Measurements from ENCODE around the gene SUPT3H. TPM values are rescaled to one million over a fixed set of nuclear protein-coding genes. Genes with fewer than 3 reads are reported as not detected.
A peak's percentile ranks its signal among the peaks of the same experiment; 100 is the strongest.

SUPT3H gene
- total RNA-seq, 1 donor: 7.1 TPM

DNA sequence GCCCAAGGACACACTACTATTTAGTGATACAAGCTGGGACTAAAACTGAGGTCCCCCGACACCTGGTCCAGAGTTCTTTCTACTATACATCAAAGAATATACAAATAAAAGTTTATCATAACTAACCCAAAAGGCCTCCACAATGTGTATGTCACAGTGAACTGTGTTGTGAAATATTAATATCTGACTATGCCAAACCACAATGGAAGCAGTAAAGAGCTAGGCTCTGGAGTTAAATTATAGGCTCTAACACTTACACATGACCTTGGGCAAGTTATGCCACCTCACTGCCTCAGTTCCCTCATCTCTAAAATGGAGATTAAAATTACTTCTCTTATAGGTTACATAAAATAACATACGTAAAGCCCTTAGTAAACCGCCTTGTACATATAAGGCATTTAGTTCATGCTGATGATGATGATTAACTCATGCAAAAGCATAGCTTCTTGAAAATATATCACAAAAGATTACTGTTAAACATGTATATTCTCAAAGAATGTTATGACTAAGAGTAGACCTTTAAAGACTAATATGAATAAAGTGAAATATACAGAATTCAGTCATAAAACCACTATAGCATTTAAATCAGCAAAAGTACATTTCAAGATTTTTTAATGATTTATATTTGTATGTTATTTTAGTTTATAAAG is 5.7 kb downstream of the SUPT3H start:
- Histone ChIP-seq H3K27me3 (ENCODE audit: insufficient read depth, low read length) (no peaks in the 10 kb centered on the region), H3K4me1 (ENCODE audit: insufficient read depth, low read length) (no peaks in the 10 kb centered on the region), H3K4me3 (ENCODE audit: low read length) (no peak overlapping the region), H3K9me3 (ENCODE audit: low read depth, low read length) (no peaks in the 10 kb centered on the region)

DNA sequence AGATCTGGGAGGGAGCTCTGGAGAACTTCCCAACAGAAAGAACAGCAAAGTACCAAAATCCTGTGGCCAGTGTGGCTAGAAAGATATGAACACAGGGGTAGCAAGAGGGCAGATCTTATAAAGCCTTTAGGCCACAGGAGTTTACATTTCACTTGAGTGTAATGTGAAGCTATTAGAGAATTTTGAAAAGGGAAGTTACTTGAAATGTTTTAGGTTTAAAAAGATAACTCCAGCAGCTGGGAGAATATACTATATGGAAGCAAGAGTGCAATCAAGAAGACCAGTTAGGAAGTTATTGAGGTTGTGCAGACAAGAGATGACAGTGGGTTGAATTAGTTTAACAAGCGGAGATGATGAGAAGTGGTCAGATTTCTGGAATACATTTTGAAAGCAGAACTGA is 7.9 kb downstream of the SUPT3H start:
- Histone ChIP-seq H3K4me1 (ENCODE audit: insufficient read depth, low read length) (no peaks in the 10 kb centered on the region), H3K4me3 (ENCODE audit: low read length) (no peak overlapping the region), H3K27me3 (ENCODE audit: insufficient read depth, low read length) (no peaks in the 10 kb centered on the region), H3K9me3 (ENCODE audit: low read depth, low read length) (no peaks in the 10 kb centered on the region)

DNA sequence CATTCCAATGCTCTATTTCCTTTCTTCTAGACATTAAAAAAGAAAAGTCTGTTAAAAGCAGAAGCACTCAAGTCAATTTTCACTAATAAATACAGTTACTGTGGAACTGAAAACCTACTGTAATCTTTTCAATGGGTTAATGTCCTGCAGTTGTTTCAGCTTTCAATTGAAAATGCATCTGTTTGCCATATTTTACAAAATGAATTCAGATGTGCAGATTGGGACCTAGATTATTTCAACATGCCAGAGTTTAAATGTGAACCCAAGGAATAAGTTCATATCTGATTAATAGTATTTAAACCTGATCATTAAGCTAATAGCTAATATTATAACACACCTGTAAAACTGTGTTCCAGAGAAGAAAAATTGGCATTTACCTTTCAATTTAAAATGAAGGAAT is 9.7 kb downstream of the SUPT3H start:
- Histone ChIP-seq H3K9me3 (ENCODE audit: low read depth, low read length) (no peaks in the 10 kb centered on the region), H3K27me3 (ENCODE audit: insufficient read depth, low read length) (no peaks in the 10 kb centered on the region), H3K4me1 (ENCODE audit: insufficient read depth, low read length) (no peaks in the 10 kb centered on the region), H3K4me3 (ENCODE audit: low read length) (no peak overlapping the region)

DNA sequence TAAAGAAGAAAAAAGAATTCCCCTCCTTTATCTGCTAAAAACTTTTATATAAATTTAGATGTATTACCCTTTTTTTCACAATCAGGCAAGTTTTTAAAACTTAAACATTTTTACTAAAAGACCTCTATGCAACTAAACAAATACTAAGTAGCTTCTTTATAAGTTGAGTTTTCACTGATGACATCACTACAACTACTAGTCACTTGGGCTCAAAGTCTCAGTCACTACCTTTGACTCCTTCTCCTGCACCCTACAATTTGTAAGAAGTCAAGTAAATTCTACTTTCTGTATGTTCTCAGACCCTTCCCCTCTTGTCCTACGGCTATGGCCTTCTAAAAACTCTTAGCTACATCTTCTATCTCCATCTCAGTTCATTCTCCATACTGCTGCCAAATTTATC is 11.2 kb downstream of the SUPT3H start:
- H3K9me3 ChIP-seq (ENCODE audit: low read depth, low read length): no peaks in the 10 kb centered on the region
- no peaks in the 10 kb centered on the region for H3K27me3 ChIP-seq (ENCODE audit: insufficient read depth, low read length)
- no peak overlapping the region for H3K4me3 ChIP-seq (ENCODE audit: low read length)
- H3K4me1 ChIP-seq (ENCODE audit: insufficient read depth, low read length): no peaks in the 10 kb centered on the region

DNA sequence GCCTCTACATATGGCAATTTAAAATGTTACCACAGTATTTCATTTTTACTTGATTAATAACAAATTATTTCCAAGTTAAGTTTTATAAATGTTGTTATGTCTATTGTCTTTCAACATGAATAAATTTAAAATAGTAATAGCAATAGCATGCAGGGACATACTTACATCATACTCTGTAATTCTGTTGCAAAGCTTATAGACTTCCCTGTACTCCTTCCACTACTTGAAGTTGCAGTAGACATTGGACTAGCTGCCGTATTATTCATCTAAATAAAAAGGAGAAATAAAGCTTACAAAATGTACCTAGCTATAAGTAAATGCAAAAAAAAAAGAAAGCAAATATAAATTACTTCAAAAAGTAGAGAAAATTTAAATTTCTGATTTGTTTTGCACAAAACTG is 12.7 kb downstream of the SUPT3H start:
- Histone ChIP-seq H3K4me3 (ENCODE audit: low read length) (no peak overlapping the region), H3K27me3 (ENCODE audit: insufficient read depth, low read length) (no peaks in the 10 kb centered on the region), H3K4me1 (ENCODE audit: insufficient read depth, low read length) (no peaks in the 10 kb centered on the region), H3K9me3 (ENCODE audit: low read depth, low read length) (no peaks in the 10 kb centered on the region)

DNA sequence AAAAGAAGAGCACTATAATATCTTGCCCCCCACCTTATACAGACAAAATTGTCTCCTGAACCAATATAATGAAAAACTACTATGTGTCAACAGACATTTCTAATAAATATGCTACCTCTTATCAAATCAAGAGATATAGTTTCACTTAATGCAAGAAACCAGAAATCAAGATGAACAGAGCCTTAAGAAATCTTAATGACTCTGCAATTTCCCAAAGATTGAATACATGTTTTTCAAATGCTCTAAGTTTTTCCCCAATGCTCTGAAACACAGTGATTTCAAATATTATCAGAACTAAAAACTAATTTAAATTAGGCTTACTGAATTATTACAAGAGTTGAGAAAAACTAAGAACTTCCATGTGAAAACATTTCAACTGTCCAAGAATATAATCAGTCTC is 13.3 kb downstream of the SUPT3H start:
- Histone ChIP-seq H3K4me3 (ENCODE audit: low read length) (no peak overlapping the region), H3K27me3 (ENCODE audit: insufficient read depth, low read length) (no peaks in the 10 kb centered on the region), H3K9me3 (ENCODE audit: low read depth, low read length) (no peaks in the 10 kb centered on the region), H3K4me1 (ENCODE audit: insufficient read depth, low read length) (no peaks in the 10 kb centered on the region)

DNA sequence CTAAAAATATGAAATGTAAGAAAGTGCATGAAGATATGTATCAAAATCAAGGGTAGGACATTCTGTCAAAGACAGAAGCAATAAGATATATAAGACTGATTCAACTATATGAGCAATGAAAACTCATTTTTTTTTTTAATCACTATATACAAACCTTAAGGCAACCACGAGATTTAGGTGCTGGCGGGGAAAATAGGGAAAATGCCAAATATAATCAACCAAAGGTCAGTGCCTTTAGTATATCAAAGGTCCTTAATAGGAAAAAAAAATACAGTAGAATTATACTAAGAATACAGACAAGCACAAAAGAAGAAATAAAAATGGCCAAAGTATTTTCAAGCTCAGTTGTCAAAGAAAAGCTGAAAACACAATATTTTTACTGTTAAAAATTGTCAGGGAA is 24.1 kb downstream of the SUPT3H start:
- Histone ChIP-seq H3K4me1 (ENCODE audit: insufficient read depth, low read length) (no peaks in the 10 kb centered on the region), H3K9me3 (ENCODE audit: low read depth, low read length) (no peaks in the 10 kb centered on the region), H3K4me3 (ENCODE audit: low read length) (no peak overlapping the region), H3K27me3 (ENCODE audit: insufficient read depth, low read length) (no peaks in the 10 kb centered on the region)

DNA sequence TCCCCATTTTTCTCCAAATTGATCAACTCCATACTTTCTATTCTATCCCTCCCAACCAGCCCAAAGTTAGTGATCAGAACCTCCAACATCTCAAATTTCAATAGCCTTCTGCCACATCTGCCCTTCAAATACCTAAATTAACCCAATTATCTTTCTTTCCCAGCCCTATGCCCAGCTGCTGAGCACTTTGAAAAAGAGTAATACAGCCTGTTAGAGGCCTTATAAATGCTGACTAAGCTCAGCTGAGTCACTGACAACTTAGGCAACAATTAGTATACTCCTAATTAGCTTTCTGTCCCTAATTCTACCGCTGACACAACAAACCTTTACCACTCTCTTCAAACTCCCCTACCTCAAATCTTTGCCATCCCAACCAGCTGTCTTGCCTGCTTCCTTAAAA is 26.1 kb downstream of the SUPT3H start:
- no peak overlapping the region for H3K4me3 ChIP-seq (ENCODE audit: low read length)
- no peaks in the 10 kb centered on the region for H3K27me3 ChIP-seq (ENCODE audit: insufficient read depth, low read length)
- H3K4me1 ChIP-seq (ENCODE audit: insufficient read depth, low read length): no peaks in the 10 kb centered on the region

DNA sequence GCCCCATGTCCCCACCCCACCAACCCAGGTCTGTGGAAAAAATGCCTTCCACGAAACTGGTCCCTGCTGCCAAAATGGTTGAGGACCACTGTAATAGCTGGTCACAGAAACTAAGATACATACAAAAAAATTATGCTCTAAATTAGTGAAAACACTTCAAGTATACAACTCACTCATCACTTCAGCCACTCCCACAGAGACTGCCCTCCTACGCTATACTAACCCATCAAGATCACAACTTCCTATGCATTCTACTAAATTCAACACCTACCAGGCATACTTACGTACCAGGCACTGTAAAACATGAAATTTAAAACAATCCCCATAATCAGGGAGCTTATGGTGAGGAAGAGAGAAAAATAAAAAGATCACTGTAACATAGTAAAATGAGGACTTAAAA is 26.7 kb downstream of the SUPT3H start:
- Histone ChIP-seq H3K9me3 (ENCODE audit: low read depth, low read length) (no peaks in the 10 kb centered on the region), H3K4me1 (ENCODE audit: insufficient read depth, low read length) (no peaks in the 10 kb centered on the region), H3K4me3 (ENCODE audit: low read length) (no peak overlapping the region), H3K27me3 (ENCODE audit: insufficient read depth, low read length) (no peaks in the 10 kb centered on the region)

More for the DNA sequence above, 26.1 kb downstream of the SUPT3H start:
- H3K9me3 ChIP-seq (ENCODE audit: low read depth, low read length): no peaks in the 10 kb centered on the region

DNA sequence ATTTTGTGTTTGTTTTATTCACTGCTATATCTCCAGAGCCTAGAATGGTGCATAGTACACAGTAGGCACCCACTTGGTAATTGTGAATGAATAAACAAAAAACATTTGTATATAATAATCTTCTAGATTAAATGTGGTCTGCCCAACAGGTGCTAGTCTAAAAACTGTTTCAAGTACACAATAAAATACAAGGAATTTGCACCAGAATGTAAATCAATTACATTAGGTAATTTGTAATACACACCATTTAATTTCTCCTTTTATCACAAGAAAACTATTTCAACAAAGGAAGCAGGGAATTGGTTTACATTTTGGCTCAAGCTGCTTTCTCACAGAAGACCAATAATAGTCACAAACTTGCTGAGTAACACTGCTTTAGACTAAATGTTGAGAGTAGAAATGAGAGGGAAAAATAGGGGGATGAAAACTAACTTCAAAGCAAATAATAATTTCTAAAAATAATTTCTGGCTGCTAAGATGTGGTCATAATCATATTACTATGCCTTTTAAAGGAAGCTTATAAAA is 27.5 kb downstream of the SUPT3H start:
- no peaks in the 10 kb centered on the region for H3K27me3 ChIP-seq (ENCODE audit: insufficient read depth, low read length)
- H3K4me3 ChIP-seq (ENCODE audit: low read length): no peak overlapping the region
- no peaks in the 10 kb centered on the region for H3K9me3 ChIP-seq (ENCODE audit: low read depth, low read length)
- no peaks in the 10 kb centered on the region for H3K4me1 ChIP-seq (ENCODE audit: insufficient read depth, low read length)

DNA sequence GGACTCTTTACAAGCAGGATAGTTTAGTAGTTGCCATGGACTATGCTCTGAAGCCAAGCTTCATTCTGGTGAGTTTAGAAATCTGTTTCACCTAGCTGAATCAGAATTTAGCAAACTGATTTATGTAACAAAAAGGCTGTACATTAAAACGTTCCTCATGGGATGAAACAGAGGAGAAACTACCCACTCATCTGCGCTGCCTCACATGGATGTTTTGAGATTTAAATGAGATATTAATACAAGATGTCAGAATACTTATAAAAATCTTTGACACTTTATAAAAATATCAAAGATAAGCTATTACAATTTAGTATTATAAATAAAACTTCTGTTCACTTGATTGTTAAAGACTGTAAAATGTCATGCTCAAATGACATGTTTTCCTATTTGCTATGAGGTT is 32.8 kb downstream of the SUPT3H start:
- no peak overlapping the region for H3K4me3 ChIP-seq (ENCODE audit: low read length)
- no peaks in the 10 kb centered on the region for H3K27me3 ChIP-seq (ENCODE audit: insufficient read depth, low read length)
- H3K9me3 ChIP-seq (ENCODE audit: low read depth, low read length): no peaks in the 10 kb centered on the region
- H3K4me1 ChIP-seq (ENCODE audit: insufficient read depth, low read length): no peaks in the 10 kb centered on the region

DNA sequence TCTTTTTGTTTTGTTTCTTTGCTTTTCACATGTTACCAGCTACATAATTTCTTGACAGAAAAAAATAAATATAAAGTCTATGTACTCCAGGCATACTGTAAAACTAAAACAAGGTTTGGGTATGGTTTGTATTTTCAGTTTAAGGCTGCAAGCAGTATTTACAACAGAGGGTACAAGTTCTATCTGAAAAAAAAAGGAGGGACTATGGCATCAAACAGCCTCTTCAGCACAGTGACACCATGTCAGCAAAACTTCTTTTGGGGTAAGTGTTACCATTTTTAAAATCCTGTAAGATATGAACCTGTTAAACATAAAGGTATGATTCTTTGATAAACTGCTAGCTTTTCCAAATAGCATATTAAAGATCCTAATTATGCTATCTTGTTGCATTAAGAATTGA is 49.2 kb downstream of the SUPT3H start:
- Histone ChIP-seq H3K27me3 (ENCODE audit: insufficient read depth, low read length) (no peaks in the 10 kb centered on the region), H3K4me3 (ENCODE audit: low read length) (peak overlapping the region; percentile 18), H3K4me1 (ENCODE audit: insufficient read depth, low read length) (peaks cover 6% of the 10 kb centered on the region), H3K9me3 (ENCODE audit: low read depth, low read length) (no peaks in the 10 kb centered on the region)

DNA sequence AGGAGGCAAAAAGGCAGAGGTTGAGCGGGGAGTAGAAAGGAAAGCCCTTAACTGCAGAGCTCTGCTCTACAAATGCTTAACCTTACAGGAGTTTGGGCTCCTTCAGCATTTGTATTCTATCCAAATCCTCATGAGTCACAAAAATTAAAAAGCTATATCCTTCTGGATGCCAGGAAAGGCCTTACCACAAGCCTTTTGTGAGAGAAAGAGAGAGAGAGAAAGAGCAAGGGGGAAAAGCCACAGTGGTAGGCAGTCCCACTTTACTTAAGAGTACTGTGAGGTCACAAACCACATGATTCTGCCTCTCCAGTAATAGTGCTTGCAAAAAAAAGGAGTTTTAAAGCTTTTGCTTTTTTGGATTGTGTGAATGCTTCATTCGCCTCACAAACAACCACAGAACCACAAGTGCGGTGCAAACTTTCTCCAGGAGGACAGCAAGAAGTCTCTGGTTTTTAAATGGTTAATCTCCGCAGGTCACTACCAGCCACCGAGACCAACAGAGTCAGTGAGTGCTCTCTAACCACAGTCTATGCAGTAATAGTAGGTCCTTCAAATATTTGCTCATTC is 49.7 kb downstream of the SUPT3H start, which contains the start of gene RUNX2:
RUNX2 (plus strand) TSS at position 375 of the 567 bp plus-strand sequence. CDS start 397 bp downstream, outside the sequence.
- H3K27me3 ChIP-seq (ENCODE audit: insufficient read depth, low read length): no peaks in the 10 kb centered on the region
- no peaks in the 10 kb centered on the region for H3K9me3 ChIP-seq (ENCODE audit: low read depth, low read length)
- H3K4me1 ChIP-seq (ENCODE audit: insufficient read depth, low read length): peaks cover 6% of the 10 kb centered on the region
- H3K4me3 ChIP-seq (ENCODE audit: low read length): peak within 1 kb of the TSS; percentile 18

DNA sequence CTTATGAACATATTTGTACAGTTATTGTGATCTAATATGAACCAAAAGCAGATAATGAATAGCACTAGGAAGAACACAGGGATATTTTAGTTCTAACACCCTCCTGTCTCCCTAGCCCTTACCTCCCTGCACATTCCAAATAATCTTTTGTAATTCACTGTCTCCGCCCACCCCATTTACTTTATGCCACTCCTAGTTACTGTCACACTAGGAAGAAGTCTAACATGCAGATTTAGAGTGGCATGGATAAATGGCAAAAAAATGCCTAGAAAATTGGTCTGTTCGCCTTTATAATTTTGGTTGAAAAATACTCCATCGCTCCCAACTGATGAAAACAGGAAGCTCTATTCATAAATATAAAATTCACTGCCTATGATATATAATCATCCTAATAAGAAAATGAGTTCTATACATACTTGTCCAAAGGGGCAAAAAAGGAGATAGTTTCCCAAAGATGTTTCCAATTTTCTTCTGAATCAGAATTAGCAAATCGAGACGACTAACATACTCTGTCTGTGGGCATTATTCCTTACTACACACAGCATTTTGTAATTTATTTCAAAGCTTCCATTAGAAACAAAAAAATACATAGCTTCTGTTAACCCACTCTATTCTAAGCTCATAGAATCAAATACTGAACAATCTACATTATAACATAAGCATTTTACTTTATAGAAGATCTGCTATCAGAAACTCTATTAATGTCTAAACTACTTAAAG is 50.9 kb downstream of the SUPT3H start:
- peaks cover 6% of the 10 kb centered on the region for H3K4me1 ChIP-seq (ENCODE audit: insufficient read depth, low read length)
- H3K9me3 ChIP-seq (ENCODE audit: low read depth, low read length): no peaks in the 10 kb centered on the region
- no peaks in the 10 kb centered on the region for H3K27me3 ChIP-seq (ENCODE audit: insufficient read depth, low read length)
- no peak overlapping the region for H3K4me3 ChIP-seq (ENCODE audit: low read length)

DNA sequence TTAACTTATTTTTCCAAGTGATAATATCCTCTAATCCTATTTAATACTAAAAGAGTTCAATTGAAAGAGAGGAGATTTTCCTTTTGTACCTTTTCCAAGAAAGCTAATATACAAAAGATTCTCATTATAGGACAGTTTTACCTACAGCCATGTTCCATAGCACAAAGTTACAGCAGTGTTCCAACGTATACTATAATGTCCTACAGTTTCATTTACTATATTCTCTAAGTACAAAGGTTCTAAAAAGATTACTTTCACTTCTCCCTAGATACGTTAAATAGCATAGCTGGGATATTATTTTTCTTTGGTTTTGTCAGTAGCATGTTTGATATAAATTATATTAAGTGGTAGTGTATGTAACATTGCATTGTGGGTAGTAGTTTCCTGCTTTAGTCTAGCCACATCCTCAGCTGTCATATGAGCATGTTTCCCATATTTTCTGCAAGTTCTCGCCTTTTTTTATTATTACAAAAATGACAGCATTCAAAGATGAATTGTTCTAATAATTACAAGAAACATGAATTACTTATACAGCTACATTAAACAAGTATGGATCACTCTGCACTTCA is 54.0 kb downstream of the SUPT3H start:
- Histone ChIP-seq H3K4me1 (ENCODE audit: insufficient read depth, low read length) (peaks cover 6% of the 10 kb centered on the region), H3K4me3 (ENCODE audit: low read length) (no peak overlapping the region), H3K27me3 (ENCODE audit: insufficient read depth, low read length) (no peaks in the 10 kb centered on the region), H3K9me3 (ENCODE audit: low read depth, low read length) (no peaks in the 10 kb centered on the region)
